Activated CD4-positive, alpha-beta T cell treated with anti-CD3 and anti-CD28 coated beads, Interleukin-2, amount 10 ng/mL, durations not matched to agents 24 days and 14 days (primary cell): ENCODE data around the gene ABI3. TPM values are rescaled to one million over a fixed set of nuclear protein-coding genes. Genes with fewer than 3 reads are reported as not detected.

Experiments used
- DNase-seq: peaks from one replicate; pipeline ENCODE4 v3.0.0; 2022
- H3K27ac Mint-ChIP-seq: one replicate; pipeline ENCODE4 v1.8.0; 2022; ENCODE audit warnings: mild to moderate bottlenecking, mixed read lengths
- H3K27me3 Mint-ChIP-seq: one replicate; pipeline ENCODE4 v1.8.0; 2022; ENCODE audit warnings: mixed read lengths
- H3K36me3 Mint-ChIP-seq: one replicate; pipeline ENCODE4 v1.8.0; 2022; ENCODE audit warnings: low read depth, mild to moderate bottlenecking, mixed read lengths
- H3K4me1 Mint-ChIP-seq: one replicate; pipeline ENCODE4 v1.8.0; 2021; ENCODE audit warnings: mixed read lengths
- H3K4me3 Mint-ChIP-seq: one replicate; pipeline ENCODE4 v1.8.0; 2022; ENCODE audit warnings: mild to moderate bottlenecking, moderate library complexity, mixed read lengths
- H3K9me3 Mint-ChIP-seq: one replicate; pipeline ENCODE4 v1.8.0; 2021; ENCODE audit warnings: mixed read lengths
- intact Hi-C: fragments of 100-400 bp; cut with micrococcal nuclease; formaldehyde crosslinking; loops from one replicate; pipeline ENCODE4 v1.15.1; 2023
- total RNA-seq: library from RNA; stranded (reverse); gene quantifications from 2 replicates; pipeline ENCODE4 v1.2.3, GENCODE V29; 2022

The ABI3 gene
- total RNA-seq, 1 donor from 2014 or later, result 28.4 TPM

- Mint-ChIP-seq H3K36me3 (peaks cover 2% of the 10 kb centered on the region), H3K4me1 (peaks cover 17% of the 10 kb centered on the region), H3K4me3 (no peak overlapping the region), H3K27ac (no peak overlapping the region), H3K27me3 (no peaks in the 10 kb centered on the region), H3K9me3 (peaks cover 12% of the 10 kb centered on the region)
- intact Hi-C loops, result no loop called here
- DNase-seq, result no peak
Observed at GRCh38 chr17:49187301-49187700, 23.2 kb upstream of the ABI3 start.

GRCh38 chr17:49190932-49191331 lies 19.6 kb upstream of the ABI3 start:
- H3K27ac Mint-ChIP-seq, result peak overlapping the region; percentile 51
- DNase-seq, result no peak
- intact Hi-C loops, result loop anchor here (5.0 kb wide), 1 partner anchor 151 kb away; no protein-coding TSS in a partner anchor
- peak overlapping the region; percentile 43 for H3K4me3 Mint-ChIP-seq
- peaks cover 5% of the 10 kb centered on the region for H3K9me3 Mint-ChIP-seq
- peaks cover 4% of the 10 kb centered on the region for H3K36me3 Mint-ChIP-seq
- no peaks in the 10 kb centered on the region for H3K27me3 Mint-ChIP-seq
- H3K4me1 Mint-ChIP-seq, result peaks cover 46% of the 10 kb centered on the region

DNA sequence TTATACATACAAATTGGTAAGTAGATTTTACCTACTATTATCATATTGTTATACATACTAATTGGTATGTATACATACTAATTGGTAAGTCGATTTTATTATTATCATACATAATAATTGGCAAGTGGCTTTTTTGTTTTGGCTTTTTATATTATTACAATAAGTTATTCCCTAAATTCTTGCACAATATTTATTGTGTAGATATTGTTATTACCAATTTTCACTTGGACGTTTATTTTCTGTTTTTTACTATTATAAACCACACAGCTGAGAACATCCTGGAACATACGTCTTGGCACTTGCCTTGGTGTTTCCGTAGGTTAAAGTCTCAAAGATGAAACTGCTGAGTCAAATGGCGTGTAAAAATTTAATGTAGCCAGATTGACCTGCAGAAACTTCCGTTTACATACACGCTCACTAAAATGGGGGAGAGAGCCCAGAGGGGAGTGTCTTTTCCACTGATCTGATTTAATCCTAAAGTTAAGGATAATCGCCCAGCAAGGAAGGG lies 19.0 kb upstream of the ABI3 start:
- Mint-ChIP-seq H3K9me3 (no peaks in the 10 kb centered on the region), H3K36me3 (peaks cover 4% of the 10 kb centered on the region), H3K4me3 (peak overlapping the region; percentile 95), H3K4me1 (peaks cover 48% of the 10 kb centered on the region), H3K27ac (peak overlapping the region; percentile 99), H3K27me3 (no peaks in the 10 kb centered on the region)
- DNase-seq, result no peak
- intact Hi-C loops, result loop anchor here (5.0 kb wide), 1 partner anchor 151 kb away; no protein-coding TSS in a partner anchor

DNA sequence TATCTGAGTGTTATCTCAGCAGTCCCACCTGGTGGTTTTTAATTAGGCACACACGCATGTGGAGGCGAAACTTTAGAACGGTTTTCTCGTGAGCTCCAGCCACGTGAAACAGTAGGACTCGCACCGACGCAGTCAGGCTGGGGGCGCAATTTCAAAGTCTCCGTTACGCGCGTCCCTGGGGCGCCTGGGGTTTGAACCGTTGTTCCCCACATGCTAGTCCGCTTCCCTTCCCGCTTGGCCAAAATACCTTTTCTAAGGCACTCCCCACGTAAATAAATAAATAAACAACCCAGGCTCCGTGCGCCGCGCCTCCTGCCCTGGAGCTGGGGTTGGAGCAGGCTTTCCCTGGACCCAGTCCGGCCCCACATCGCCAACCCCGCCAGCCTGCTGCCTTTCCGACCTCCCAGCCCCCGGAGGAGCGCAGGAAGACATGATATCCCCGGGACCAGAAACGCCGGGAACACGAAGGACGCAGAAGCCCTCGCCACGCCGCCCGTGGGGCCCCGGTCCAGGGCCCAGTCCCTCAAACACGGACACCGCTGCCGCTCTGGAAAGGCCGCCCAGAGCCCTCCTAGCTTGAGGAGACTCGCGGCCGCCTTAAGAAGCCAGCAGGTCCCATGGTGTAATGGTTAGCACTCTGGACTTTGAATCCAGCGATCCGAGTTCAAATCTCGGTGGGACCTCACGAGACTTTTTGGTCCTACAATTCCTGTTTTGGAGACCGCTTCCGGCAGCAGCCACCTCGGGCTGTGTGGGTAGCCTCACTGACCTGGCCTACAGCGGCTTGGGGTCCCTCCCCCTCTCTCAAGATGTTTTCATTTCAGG lies 18.4 kb upstream of the ABI3 start:
- Mint-ChIP-seq H3K9me3 (no peaks in the 10 kb centered on the region), H3K4me1 (peaks cover 48% of the 10 kb centered on the region), H3K27ac (peak overlapping the region; percentile 99), H3K27me3 (no peaks in the 10 kb centered on the region), H3K4me3 (peak overlapping the region; percentile 95), H3K36me3 (peaks cover 4% of the 10 kb centered on the region)
- intact Hi-C loops, result loop anchor here (1.0 to 5.0 kb wide), 8 partner anchors 18 to 597 kb away; partner anchors contain the start of genes ABI3, ATP5MC1, GNGT2 and KAT7
- DNase-seq, result peak; percentile 98

DNA sequence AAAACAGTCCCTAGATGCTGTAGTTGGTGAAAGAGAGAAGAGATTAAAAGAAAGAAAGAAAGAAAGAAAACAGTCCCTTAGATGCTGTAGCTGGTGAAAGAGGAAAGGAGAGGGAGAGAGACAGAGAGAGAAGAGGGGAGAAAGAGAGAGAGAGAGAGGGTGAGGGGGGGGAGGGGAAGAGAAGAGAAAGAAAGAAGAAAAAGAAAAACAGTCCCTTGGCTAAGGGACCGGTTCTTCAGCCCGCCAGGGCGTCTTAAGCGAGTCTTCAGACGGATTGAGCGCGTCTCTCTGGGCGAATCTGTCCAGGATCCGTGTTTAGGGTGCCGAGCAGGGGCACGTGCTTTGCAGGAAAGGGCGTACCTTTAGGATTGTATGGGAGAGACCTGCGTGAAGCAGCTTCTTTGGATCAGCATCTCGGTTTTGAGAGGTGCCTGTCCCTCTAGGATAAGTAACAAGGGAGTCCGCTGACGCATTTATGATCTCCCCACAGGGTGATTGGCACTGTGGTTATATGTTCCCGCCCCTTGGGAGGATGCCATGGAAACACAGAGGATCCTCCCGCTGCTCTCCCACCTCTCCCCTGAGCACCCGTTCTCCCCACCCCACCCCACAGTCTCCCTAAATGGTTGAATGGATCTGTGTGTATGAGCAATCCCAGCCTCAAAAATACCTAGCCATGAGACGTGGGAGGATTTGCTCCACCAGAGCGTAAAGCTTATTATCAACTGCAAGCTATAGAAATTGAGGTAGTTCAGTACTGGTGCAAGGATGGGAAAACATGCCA lies 16.8 kb upstream of the ABI3 start:
- intact Hi-C loops, result loop anchor here (2.0 to 5.0 kb wide), 4 partner anchors 149 to 595 kb away; partner anchors contain the start of genes KAT7, SPOP and UBE2Z
- H3K36me3 Mint-ChIP-seq, result peaks cover 4% of the 10 kb centered on the region
- H3K4me3 Mint-ChIP-seq, result peak overlapping the region; percentile 95
- H3K4me1 Mint-ChIP-seq, result peaks cover 48% of the 10 kb centered on the region
- peak; percentile 76 for DNase-seq
- no peaks in the 10 kb centered on the region for H3K9me3 Mint-ChIP-seq
- H3K27me3 Mint-ChIP-seq, result no peaks in the 10 kb centered on the region
- peak overlapping the region; percentile 99 for H3K27ac Mint-ChIP-seq

DNA sequence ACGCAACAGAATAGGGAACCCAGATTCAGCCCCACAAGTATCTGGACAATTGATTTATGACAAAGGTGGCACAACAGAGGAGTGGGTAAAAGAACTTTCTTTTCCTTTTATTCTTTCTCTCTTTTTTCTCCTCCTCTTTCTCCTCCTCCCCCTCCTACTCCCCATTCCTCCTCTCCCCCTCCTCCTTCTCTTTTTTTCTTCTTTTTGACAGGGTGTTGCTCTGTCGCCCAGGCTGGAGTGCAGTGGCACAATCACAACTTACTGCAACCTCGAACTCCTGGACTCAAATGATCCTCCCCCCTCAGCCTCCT lies 16.3 kb upstream of the ABI3 start:
- intact Hi-C loops, result loop anchor here (5.0 kb wide), 1 partner anchor 148 kb away; no protein-coding TSS in a partner anchor
- peaks cover 48% of the 10 kb centered on the region for H3K4me1 Mint-ChIP-seq
- no peaks in the 10 kb centered on the region for H3K27me3 Mint-ChIP-seq
- peak overlapping the region; percentile 51 for H3K27ac Mint-ChIP-seq
- peaks cover 4% of the 10 kb centered on the region for H3K36me3 Mint-ChIP-seq
- DNase-seq, result no peak
- H3K9me3 Mint-ChIP-seq, result no peaks in the 10 kb centered on the region
- peak overlapping the region; percentile 95 for H3K4me3 Mint-ChIP-seq

GRCh38 chr17:49195751-49196150 lies 14.8 kb upstream of the ABI3 start:
- no peak overlapping the region for H3K4me3 Mint-ChIP-seq
- H3K36me3 Mint-ChIP-seq, result peaks cover 4% of the 10 kb centered on the region
- H3K27ac Mint-ChIP-seq, result peak overlapping the region; percentile 29
- H3K27me3 Mint-ChIP-seq, result no peaks in the 10 kb centered on the region
- no peak for DNase-seq
- intact Hi-C loops, result no loop called here
- H3K9me3 Mint-ChIP-seq, result no peaks in the 10 kb centered on the region
- peaks cover 42% of the 10 kb centered on the region for H3K4me1 Mint-ChIP-seq

DNA sequence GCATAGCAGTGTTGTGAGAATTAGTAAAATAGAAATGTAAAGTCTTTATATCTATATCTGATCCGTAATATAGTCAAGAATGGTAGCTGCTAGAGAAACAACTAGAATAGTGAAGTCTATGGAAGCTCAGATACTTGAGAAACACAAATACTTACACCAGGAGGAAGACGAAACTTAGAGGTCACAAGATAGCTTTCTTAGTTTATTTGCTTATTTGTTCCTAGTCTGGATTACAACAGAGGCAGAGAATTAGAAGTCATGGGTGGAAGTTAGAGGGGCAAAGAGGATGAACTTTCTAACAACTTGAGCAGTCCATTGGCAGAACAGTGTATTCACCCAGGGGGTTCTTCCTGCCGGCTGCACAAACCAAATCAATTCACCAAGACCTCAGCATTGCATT lies 14.0 kb upstream of the ABI3 start:
- Mint-ChIP-seq H3K9me3 (no peaks in the 10 kb centered on the region), H3K36me3 (peaks cover 4% of the 10 kb centered on the region), H3K4me1 (peaks cover 38% of the 10 kb centered on the region), H3K27me3 (no peaks in the 10 kb centered on the region), H3K4me3 (no peak overlapping the region), H3K27ac (no peak overlapping the region)
- intact Hi-C loops, result no loop called here
- no peak for DNase-seq

GRCh38 chr17:49197346-49197998 lies 13.0 kb upstream of the ABI3 start:
- Mint-ChIP-seq H3K36me3 (peaks cover 8% of the 10 kb centered on the region), H3K27me3 (no peaks in the 10 kb centered on the region), H3K4me1 (peaks cover 30% of the 10 kb centered on the region), H3K4me3 (no peak overlapping the region), H3K9me3 (no peaks in the 10 kb centered on the region), H3K27ac (no peak overlapping the region)
- DNase-seq, result no peak
- intact Hi-C loops, result no loop called here

- Mint-ChIP-seq H3K36me3 (peaks cover 4% of the 10 kb centered on the region), H3K4me1 (peaks cover 24% of the 10 kb centered on the region), H3K27me3 (no peaks in the 10 kb centered on the region), H3K27ac (no peak overlapping the region), H3K9me3 (no peaks in the 10 kb centered on the region), H3K4me3 (no peak overlapping the region)
- no peak for DNase-seq
- intact Hi-C loops, result no loop called here
Observed at GRCh38 chr17:49198211-49198610, 12.3 kb upstream of the ABI3 start.

DNA sequence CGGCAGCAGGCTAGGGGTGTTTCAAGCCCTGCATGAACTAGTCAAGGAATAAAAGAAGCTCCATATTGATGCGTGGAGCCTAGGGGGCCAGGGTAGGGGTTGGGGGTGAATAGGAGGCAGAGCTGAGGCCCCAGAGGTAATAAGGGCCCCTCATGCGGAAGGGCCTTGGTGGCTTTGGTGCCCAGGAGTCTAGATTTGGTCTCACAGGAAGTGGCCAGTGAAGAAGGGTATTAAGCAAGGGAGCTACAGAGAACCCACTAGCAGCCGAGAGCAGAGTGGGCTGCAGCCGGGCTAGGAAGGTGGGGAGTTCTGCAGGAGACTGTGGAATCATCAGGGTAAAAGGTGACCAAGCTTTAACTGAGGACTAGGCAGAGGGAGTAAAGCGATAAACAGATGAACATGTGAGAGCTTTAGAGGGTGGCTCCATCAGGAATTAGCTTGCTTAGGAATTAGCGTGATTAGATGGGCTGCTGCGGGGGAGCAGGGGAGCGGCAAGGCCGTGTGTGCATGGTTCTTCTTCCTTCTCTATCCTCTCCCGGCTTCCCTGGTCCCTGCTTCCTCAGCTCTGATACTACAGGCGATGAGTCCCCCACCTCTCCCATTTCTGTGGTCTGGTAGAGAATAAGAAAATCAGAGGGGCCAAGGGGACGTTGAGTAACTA lies 10.0 kb upstream of the ABI3 start:
- H3K27me3 Mint-ChIP-seq, result no peaks in the 10 kb centered on the region
- no peaks in the 10 kb centered on the region for H3K9me3 Mint-ChIP-seq
- intact Hi-C loops, result no loop called here
- H3K4me1 Mint-ChIP-seq, result peaks cover 9% of the 10 kb centered on the region
- H3K4me3 Mint-ChIP-seq, result no peak overlapping the region
- H3K36me3 Mint-ChIP-seq, result peaks cover 8% of the 10 kb centered on the region
- H3K27ac Mint-ChIP-seq, result no peak overlapping the region
- DNase-seq, result no peak

GRCh38 chr17:49201481-49201927 lies 9.0 kb upstream of the ABI3 start:
- Mint-ChIP-seq H3K27me3 (no peaks in the 10 kb centered on the region), H3K36me3 (peaks cover 16% of the 10 kb centered on the region), H3K9me3 (no peaks in the 10 kb centered on the region)

GRCh38 chr17:49203796-49204195 lies 6.7 kb upstream of the ABI3 start:
- no peaks in the 10 kb centered on the region for H3K27me3 Mint-ChIP-seq
- peaks cover 17% of the 10 kb centered on the region for H3K36me3 Mint-ChIP-seq
- DNase-seq, result no peak
- no peak overlapping the region for H3K27ac Mint-ChIP-seq
- intact Hi-C loops, result no loop called here
- no peaks in the 10 kb centered on the region for H3K9me3 Mint-ChIP-seq
- H3K4me3 Mint-ChIP-seq, result no peak overlapping the region
- H3K4me1 Mint-ChIP-seq, result peaks cover 6% of the 10 kb centered on the region

More at GRCh38 chr17:49201481-49201927, 9.0 kb upstream of the ABI3 start:
- Mint-ChIP-seq H3K27ac (no peak overlapping the region), H3K4me1 (peaks cover 4% of the 10 kb centered on the region), H3K4me3 (no peak overlapping the region)
- intact Hi-C loops, result no loop called here
- no peak for DNase-seq
